Measurements from ENCODE around the gene STX10.

DNA sequence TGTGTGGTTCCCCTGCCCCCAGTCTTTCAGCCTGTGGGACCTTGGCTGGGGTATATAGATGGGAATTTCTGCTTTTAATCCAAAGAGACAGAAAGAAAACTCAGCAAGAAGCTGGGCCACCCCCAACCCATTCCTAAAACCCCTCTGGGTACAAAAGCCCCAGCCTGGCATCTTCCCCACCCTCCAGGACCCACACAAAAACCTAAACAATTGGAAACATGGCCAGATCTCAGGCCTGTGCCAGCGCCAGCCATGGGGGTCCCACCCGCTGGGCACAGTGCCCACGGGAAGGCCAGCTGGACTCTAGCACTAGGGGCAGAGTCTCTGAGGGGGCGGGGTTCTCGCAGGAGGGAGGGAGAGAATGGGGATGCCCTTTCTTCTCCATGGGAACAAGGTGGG lies 56.1 kb downstream of the STX10 start:
- TF ChIP-seq ZBTB11 (CRISPR knock-in tag; IDR thresholded peaks at IDR 0.05) (no peak), EP300 (IDR thresholded peaks at IDR 0.05; ENCODE audit: low read length) (no peak), RBM15 (IDR thresholded peaks at IDR 0.05; ENCODE audit: insufficient read depth, low read length) (no peak)
- TF ChIP-seq, protein P1, sequence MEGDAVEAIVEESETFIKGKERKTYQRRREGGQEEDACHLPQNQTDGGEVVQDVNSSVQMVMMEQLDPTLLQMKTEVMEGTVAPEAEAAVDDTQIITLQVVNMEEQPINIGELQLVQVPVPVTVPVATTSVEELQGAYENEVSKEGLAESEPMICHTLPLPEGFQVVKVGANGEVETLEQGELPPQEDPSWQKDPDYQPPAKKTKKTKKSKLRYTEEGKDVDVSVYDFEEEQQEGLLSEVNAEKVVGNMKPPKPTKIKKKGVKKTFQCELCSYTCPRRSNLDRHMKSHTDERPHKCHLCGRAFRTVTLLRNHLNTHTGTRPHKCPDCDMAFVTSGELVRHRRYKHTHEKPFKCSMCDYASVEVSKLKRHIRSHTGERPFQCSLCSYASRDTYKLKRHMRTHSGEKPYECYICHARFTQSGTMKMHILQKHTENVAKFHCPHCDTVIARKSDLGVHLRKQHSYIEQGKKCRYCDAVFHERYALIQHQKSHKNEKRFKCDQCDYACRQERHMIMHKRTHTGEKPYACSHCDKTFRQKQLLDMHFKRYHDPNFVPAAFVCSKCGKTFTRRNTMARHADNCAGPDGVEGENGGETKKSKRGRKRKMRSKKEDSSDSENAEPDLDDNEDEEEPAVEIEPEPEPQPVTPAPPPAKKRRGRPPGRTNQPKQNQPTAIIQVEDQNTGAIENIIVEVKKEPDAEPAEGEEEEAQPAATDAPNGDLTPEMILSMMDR (IDR thresholded peaks at IDR 0.05 in 2 of 3, conservative IDR thresholded peaks at IDR 0.05 in 1 of 3; ENCODE audit: insufficient read depth in 2 of 3, low read depth in 1 of 3, low read length in 3 of 3), result no peak
- TF ChIP-seq, protein P2, sequence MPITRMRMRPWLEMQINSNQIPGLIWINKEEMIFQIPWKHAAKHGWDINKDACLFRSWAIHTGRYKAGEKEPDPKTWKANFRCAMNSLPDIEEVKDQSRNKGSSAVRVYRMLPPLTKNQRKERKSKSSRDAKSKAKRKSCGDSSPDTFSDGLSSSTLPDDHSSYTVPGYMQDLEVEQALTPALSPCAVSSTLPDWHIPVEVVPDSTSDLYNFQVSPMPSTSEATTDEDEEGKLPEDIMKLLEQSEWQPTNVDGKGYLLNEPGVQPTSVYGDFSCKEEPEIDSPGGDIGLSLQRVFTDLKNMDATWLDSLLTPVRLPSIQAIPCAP (CRISPR knock-in tag; IDR thresholded peaks at IDR 0.05; ENCODE audit: borderline replicate concordance), result no peak

Measured in K562 (cell line).